NB4 (cell line): ENCODE measurements around the gene SBF1.

Experiments used
- CTCF ChIP-seq: IDR thresholded peaks from one replicate; pipeline ENCODE4 v1.5.1; 2012; ENCODE audit warnings: low read depth, low read length
- POLR2A ChIP-seq: IDR thresholded peaks from 2 replicates; pipeline ENCODE4 v1.6.1; 2011; ENCODE audit warnings: mild to moderate bottlenecking; ENCODE audit not compliant: insufficient read length; ENCODE audit errors: extremely low read depth

- TF ChIP-seq POLR2A (no peak), CTCF (no peak)
These were observed 30.5 kb upstream of the SBF1 start for GRCh38 chr22:50505276-50505775.
